Nucleus accumbens (tissue), 56 donors: ENCODE data around the gene MTARC2.
"Not testable (repeated sequence)": the region's sequence is repeated elsewhere in the genome, so short reads cannot be mapped to it uniquely, and the experiment has no call there.

ENCODE experiments used
- DNase-seq, 56 donors: peaks; one replicate each; lab custom pipeline; 2025; lab: John Stamatoyannopoulos, UW

MTARC2 gene

GRCh38 chr1:220748089-220748934 lies at the start of gene MTARC2:
MTARC2 (plus strand) TSS chr1:220748322; CDS start chr1:220748532, 210 bp downstream.
- peak in 44 of 56 donors; percentile 12 to 79 (median 34) for DNase-seq

- no peak for DNase-seq
Measured at GRCh38 chr1:220698607-220699016, 49.5 kb upstream of the MTARC2 start.

- no peak for DNase-seq
Measured at GRCh38 chr1:220699044-220699443, 49.1 kb upstream of the MTARC2 start.

GRCh38 chr1:220700556-220701179 lies 47.5 kb upstream of the MTARC2 start:
- peak in 1 of 56 donors; percentile 2 for DNase-seq

GRCh38 chr1:220701974-220702373 lies 46.1 kb upstream of the MTARC2 start:
- no peak for DNase-seq

- no peak for DNase-seq
Measured at GRCh38 chr1:220702733-220703270, 45.3 kb upstream of the MTARC2 start.

- DNase-seq, result no peak
Measured at GRCh38 chr1:220703305-220703704, 44.8 kb upstream of the MTARC2 start.

GRCh38 chr1:220705782-220706181 lies 42.3 kb upstream of the MTARC2 start:
- no peak for DNase-seq

- DNase-seq, result no peak
Measured at GRCh38 chr1:220706480-220706879, 41.6 kb upstream of the MTARC2 start.

- DNase-seq, result no peak
Measured at GRCh38 chr1:220707160-220707559, 41.0 kb upstream of the MTARC2 start.

- no peak for DNase-seq
Measured at GRCh38 chr1:220708244-220708643, 39.9 kb upstream of the MTARC2 start.

GRCh38 chr1:220708936-220709801 lies 39.0 kb upstream of the MTARC2 start:
- no peak for DNase-seq

- DNase-seq, result no peak
Measured at GRCh38 chr1:220710333-220710732, 37.8 kb upstream of the MTARC2 start.

- no peak for DNase-seq
Measured at GRCh38 chr1:220711056-220711809, 36.9 kb upstream of the MTARC2 start.

GRCh38 chr1:220715986-220716385 lies 32.1 kb upstream of the MTARC2 start:
- not testable (repeated sequence) for DNase-seq

- no peak for DNase-seq
Measured at GRCh38 chr1:220717800-220718640, 30.1 kb upstream of the MTARC2 start.

GRCh38 chr1:220721266-220721665 lies 26.9 kb upstream of the MTARC2 start:
- DNase-seq, result not testable (repeated sequence)

- DNase-seq, result no peak
Measured at GRCh38 chr1:220726634-220727033, 21.5 kb upstream of the MTARC2 start.

- DNase-seq, result no peak
Measured at GRCh38 chr1:220727519-220727918, 20.6 kb upstream of the MTARC2 start.
